Panc1 (cell line): ENCODE data around the gene PKLR. TPM values are rescaled to one million over a fixed set of nuclear protein-coding genes. Genes with fewer than 3 reads are reported as not detected.

ENCODE experiments used
- ATAC-seq: fragments of 200-7000 bp; cut with Tn5 transposase; 2 replicates; pipeline ENCODE4 v1.9.1; 2020; ENCODE audit warnings: mild to moderate bottlenecking, moderate library complexity
- BruUV-seq: library from RNA; stranded (reverse); fragments of 400-500 nt; replicated peaks from 2 replicates; lab custom pipeline; 2021; lab: Mats Ljungman, UMichigan
- CTCF ChIA-PET: fragments of 300-600 bp; sonication (Branson Sonifier 250); formaldehyde crosslinking; loops from one replicate; lab custom pipeline; 2022; ENCODE audit warnings: antibody characterized with exemption; lab: Charles Lee
- POLR2A ChIA-PET: fragments of 300-600 bp; sonication (Branson Sonifier 250); formaldehyde crosslinking; loops from one replicate; lab custom pipeline; 2022; ENCODE audit warnings: antibody characterized with exemption; lab: Charles Lee
- DNase-seq: peaks from one replicate; pipeline ENCODE4 v3.0.0-alpha.2; 2010; ENCODE audit warnings: low read depth, low spot score
- H3K27ac ChIP-seq: 2 replicates; pipeline ENCODE4 v1.5.1; 2011; ENCODE audit warnings: mild to moderate bottlenecking, low read length, inconsistent platforms
- H3K27me3 ChIP-seq: fragments of 200-500 bp; sonication (Bioruptor generic); 2 replicates; pipeline ENCODE4 v1.6.0; 2014; ENCODE audit warnings: low read length, inconsistent platforms; ENCODE audit not compliant: control insufficient read depth, insufficient read depth
- H3K36me3 ChIP-seq: fragments of 200-500 bp; sonication (Bioruptor generic); 2 replicates; pipeline ENCODE4 v1.5.1; 2014; ENCODE audit warnings: inconsistent platforms, mild to moderate bottlenecking, low read length, moderate library complexity; ENCODE audit not compliant: control insufficient read depth, insufficient read depth
- H3K4me1 ChIP-seq: 2 replicates; pipeline ENCODE4 v1.5.1; 2011; ENCODE audit warnings: inconsistent platforms, mild to moderate bottlenecking, low read length, moderate library complexity; ENCODE audit not compliant: control insufficient read depth, insufficient read depth
- H3K4me3 ChIP-seq, 2 experiments: 2 replicates each; pipeline ENCODE4 v1.5.1; 2011 to 2012; ENCODE audit warnings: low read depth in 2 of 2, low read length in 2 of 2, mild to moderate bottlenecking in 2 of 2, inconsistent platforms in 1 of 2, moderate library complexity in 1 of 2
- H3K9me3 ChIP-seq: fragments of 200-500 bp; sonication (Bioruptor generic); 2 replicates; pipeline ENCODE4 v1.5.1; 2014; ENCODE audit warnings: low read depth, mild to moderate bottlenecking, inconsistent platforms, low read length, moderate library complexity; ENCODE audit not compliant: control insufficient read depth, insufficient read depth
- POLR2AphosphoS5 ChIP-seq: IDR thresholded peaks from 2 replicates; pipeline ENCODE4 v1.6.1; 2012; ENCODE audit warnings: mild to moderate bottlenecking, low read depth, low read length, moderate library complexity
- SIN3A ChIP-seq: IDR thresholded peaks from 2 replicates; pipeline ENCODE4 v1.6.1; 2012; ENCODE audit warnings: low read depth, mild to moderate bottlenecking, low read length, moderate library complexity, borderline replicate concordance; ENCODE audit not compliant: insufficient read depth
- TCF7L2 ChIP-seq: IDR thresholded peaks from 2 replicates; pipeline ENCODE4 v1.6.1; 2011; ENCODE audit warnings: mild to moderate bottlenecking, low read depth, low read length, inconsistent platforms
- in situ Hi-C: cut with HindIII; loops from 2 replicates; pipeline ENCODE4 v1.10.0; 2016; ENCODE audit warnings: low sequenced_read_pairs, low pct_unique_long_range_greater_than_20kb
- intact Hi-C: fragments of 100-400 bp; cut with micrococcal nuclease; formaldehyde crosslinking; loops from one replicate; pipeline ENCODE4 v1.10.0; 2022; ENCODE audit not compliant: unreplicated experiment
- microRNA-seq: library from miRNA; unstranded; fragments of <30 nt; microRNA quantifications from one replicate; pipeline ENCODE4 v1.1.0, GENCODE V29; 2020; ENCODE audit not compliant: unreplicated experiment
- total RNA-seq: library from RNA; stranded (reverse); gene quantifications from one replicate; pipeline ENCODE4 v1.2.1, GENCODE V29; 2021; ENCODE audit not compliant: unreplicated experiment
- TF ChIP-seq, protein P1 (sequence below): fragments of 450-650 bp; IDR thresholded peaks from 2 replicates; pipeline ENCODE4 v1.5.1; 2017; ENCODE audit warnings: mild to moderate bottlenecking
- TF ChIP-seq, protein P2 (sequence below), 2 experiments: IDR thresholded peaks; 2 replicates each; pipeline ENCODE4 v1.6.1; 2011 to 2012; ENCODE audit warnings: low read depth in 2 of 2, control low read depth in 1 of 2, low read length in 1 of 2, mild to moderate bottlenecking in 1 of 2, moderate library complexity in 1 of 2; ENCODE audit not compliant: insufficient read depth in 1 of 2

PKLR gene
- total RNA-seq, 1 experiment from 2014 or later, result 0.13 TPM

DNA sequence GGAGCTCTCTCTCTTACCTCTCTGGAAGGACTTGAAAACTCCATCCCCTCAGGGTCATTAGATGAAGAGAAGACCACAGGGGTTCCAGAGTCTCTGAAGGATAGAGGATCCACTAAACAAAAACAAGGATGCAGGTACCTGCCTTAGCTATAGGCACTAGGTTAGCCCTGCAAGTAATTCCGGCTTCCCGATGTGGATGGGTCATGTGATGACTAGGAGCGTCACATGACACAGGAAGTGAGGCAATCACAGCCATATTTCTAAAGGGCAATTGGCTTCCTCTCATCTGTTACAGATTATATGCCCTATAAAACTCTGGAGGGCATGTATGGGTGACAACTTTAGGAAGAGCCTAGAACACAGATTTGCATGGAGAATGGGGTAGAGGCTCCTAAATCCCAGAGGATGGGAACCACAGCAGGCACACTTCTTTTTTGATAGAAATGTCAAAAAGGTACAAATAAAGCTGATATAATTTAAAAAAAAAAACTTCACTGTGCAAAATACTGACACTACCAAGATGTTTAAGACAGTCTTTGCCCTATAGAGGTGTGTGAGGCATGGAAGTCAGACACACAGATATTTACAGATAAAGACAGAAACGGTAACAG, 60.1 kb downstream of the PKLR start:
- peak overlapping the region; percentile 41 to 64 for H3K4me3 ChIP-seq
- ATAC-seq (peak; percentile 57), DNase-seq (no peak)
- intact Hi-C loops (no loop called here), in situ Hi-C loops (no loop called here)
- ChIA-PET CTCF (interaction anchor here (0.6 kb wide), 1 partner anchor 62 kb away, joined by 4 read pairs; no protein-coding TSS in a partner anchor), POLR2A (interaction anchor here (1.0 kb wide), 1 partner anchor 47 kb away, joined by 4 read pairs; no protein-coding TSS in a partner anchor)
- peaks cover 24% of the 10 kb centered on the region for H3K4me1 ChIP-seq
- H3K36me3 ChIP-seq, result no peaks in the 10 kb centered on the region
- H3K9me3 ChIP-seq, result no peaks in the 10 kb centered on the region
- H3K27ac ChIP-seq, result peak overlapping the region; percentile 72
- H3K27me3 ChIP-seq, result no peaks in the 10 kb centered on the region
- BruUV-seq, result no TSS peak
- TF ChIP-seq, protein P1, sequence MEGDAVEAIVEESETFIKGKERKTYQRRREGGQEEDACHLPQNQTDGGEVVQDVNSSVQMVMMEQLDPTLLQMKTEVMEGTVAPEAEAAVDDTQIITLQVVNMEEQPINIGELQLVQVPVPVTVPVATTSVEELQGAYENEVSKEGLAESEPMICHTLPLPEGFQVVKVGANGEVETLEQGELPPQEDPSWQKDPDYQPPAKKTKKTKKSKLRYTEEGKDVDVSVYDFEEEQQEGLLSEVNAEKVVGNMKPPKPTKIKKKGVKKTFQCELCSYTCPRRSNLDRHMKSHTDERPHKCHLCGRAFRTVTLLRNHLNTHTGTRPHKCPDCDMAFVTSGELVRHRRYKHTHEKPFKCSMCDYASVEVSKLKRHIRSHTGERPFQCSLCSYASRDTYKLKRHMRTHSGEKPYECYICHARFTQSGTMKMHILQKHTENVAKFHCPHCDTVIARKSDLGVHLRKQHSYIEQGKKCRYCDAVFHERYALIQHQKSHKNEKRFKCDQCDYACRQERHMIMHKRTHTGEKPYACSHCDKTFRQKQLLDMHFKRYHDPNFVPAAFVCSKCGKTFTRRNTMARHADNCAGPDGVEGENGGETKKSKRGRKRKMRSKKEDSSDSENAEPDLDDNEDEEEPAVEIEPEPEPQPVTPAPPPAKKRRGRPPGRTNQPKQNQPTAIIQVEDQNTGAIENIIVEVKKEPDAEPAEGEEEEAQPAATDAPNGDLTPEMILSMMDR, result no peak
- TF ChIP-seq SIN3A (peak; percentile 80; the same call in 1 of the 2 replicates), TCF7L2 (no peak), POLR2AphosphoS5 (peak; percentile 47; the same call in 1 of the 2 replicates)
- TF ChIP-seq, protein P2, sequence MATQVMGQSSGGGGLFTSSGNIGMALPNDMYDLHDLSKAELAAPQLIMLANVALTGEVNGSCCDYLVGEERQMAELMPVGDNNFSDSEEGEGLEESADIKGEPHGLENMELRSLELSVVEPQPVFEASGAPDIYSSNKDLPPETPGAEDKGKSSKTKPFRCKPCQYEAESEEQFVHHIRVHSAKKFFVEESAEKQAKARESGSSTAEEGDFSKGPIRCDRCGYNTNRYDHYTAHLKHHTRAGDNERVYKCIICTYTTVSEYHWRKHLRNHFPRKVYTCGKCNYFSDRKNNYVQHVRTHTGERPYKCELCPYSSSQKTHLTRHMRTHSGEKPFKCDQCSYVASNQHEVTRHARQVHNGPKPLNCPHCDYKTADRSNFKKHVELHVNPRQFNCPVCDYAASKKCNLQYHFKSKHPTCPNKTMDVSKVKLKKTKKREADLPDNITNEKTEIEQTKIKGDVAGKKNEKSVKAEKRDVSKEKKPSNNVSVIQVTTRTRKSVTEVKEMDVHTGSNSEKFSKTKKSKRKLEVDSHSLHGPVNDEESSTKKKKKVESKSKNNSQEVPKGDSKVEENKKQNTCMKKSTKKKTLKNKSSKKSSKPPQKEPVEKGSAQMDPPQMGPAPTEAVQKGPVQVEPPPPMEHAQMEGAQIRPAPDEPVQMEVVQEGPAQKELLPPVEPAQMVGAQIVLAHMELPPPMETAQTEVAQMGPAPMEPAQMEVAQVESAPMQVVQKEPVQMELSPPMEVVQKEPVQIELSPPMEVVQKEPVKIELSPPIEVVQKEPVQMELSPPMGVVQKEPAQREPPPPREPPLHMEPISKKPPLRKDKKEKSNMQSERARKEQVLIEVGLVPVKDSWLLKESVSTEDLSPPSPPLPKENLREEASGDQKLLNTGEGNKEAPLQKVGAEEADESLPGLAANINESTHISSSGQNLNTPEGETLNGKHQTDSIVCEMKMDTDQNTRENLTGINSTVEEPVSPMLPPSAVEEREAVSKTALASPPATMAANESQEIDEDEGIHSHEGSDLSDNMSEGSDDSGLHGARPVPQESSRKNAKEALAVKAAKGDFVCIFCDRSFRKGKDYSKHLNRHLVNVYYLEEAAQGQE (IDR thresholded peaks at IDR 0.05; ENCODE audit: insufficient read depth in 1 of 2, low read depth in 2 of 2, low read length in 1 of 2), result no peak

Small RNA genes within 50 kb of the gene (microRNA-seq; reads per million reads assigned to microRNA genes)
- gene MIR555, result not detected

Other genes starting within 250 kb of the PKLR start
- gene EFNA4, start 237.7 kb downstream of the PKLR start, total RNA-seq, result 8.0 TPM
- 2.3 TPM for gene EFNA3, start 222.6 kb downstream of the PKLR start, total RNA-seq
- gene EFNA1, start 173.6 kb downstream of the PKLR start, total RNA-seq, result 23.8 TPM
- 67.4 TPM for gene SLC50A1, start 165.6 kb downstream of the PKLR start, total RNA-seq
- 66.0 TPM for gene DPM3, start 160.9 kb downstream of the PKLR start, total RNA-seq
- gene KRTCAP2, start 128.1 kb downstream of the PKLR start, total RNA-seq, result 155 TPM
- gene TRIM46, start 127.6 kb downstream of the PKLR start, total RNA-seq, result 3.8 TPM
- gene THBS3, start 93.5 kb downstream of the PKLR start, total RNA-seq, result 35.9 TPM
- 53.6 TPM for gene MTX1, start 92.7 kb downstream of the PKLR start, total RNA-seq
- 94.7 TPM for gene ENTREP3, start 46.0 kb downstream of the PKLR start, total RNA-seq
- 200 TPM for gene SCAMP3, start 39.1 kb downstream of the PKLR start, total RNA-seq
- gene CLK2, start 27.9 kb downstream of the PKLR start, total RNA-seq, result 43.6 TPM
- 7.8 TPM for gene HCN3, start 24.0 kb downstream of the PKLR start, total RNA-seq
- 255 TPM for gene FDPS, start 7.4 kb upstream of the PKLR start, total RNA-seq
- gene RUSC1, start 19.5 kb upstream of the PKLR start, total RNA-seq, result 77.9 TPM